ENCODE results near the gene MUC6.

MUC6 gene

GRCh38 chr11:1073261-1073724, 36.8 kb upstream of the MUC6 start:
- DNase-seq (ENCODE audit: low read depth): no peak

- DNase-seq (ENCODE audit: low read depth): no peak
Measured at GRCh38 chr11:1072821-1073231, 36.3 kb upstream of the MUC6 start.

- no peak for DNase-seq (ENCODE audit: low read depth)
Measured at GRCh38 chr11:1072116-1072820, 35.8 kb upstream of the MUC6 start.

- DNase-seq (ENCODE audit: low read depth): no peak
Measured at GRCh38 chr11:1071571-1072115, 35.1 kb upstream of the MUC6 start.

- no peak for DNase-seq (ENCODE audit: low read depth)
Measured at GRCh38 chr11:1070594-1071462, 34.3 kb upstream of the MUC6 start.

GRCh38 chr11:1069740-1070139, 33.2 kb upstream of the MUC6 start:
- DNase-seq (ENCODE audit: low read depth): no peak

GRCh38 chr11:1067812-1068496, 31.4 kb upstream of the MUC6 start:
- no peak for DNase-seq (ENCODE audit: low read depth)

GRCh38 chr11:1064167-1064566, 27.6 kb upstream of the MUC6 start:
- no peak for DNase-seq (ENCODE audit: low read depth)

GRCh38 chr11:1062075-1062820, 25.7 kb upstream of the MUC6 start:
- DNase-seq (ENCODE audit: low read depth): no peak

- DNase-seq (ENCODE audit: low read depth): no peak
Measured at GRCh38 chr11:1060852-1061616, 24.5 kb upstream of the MUC6 start.

GRCh38 chr11:1060410-1060809, 23.9 kb upstream of the MUC6 start:
- no peak for DNase-seq (ENCODE audit: low read depth)

- DNase-seq (ENCODE audit: low read depth): no peak
Measured at GRCh38 chr11:1059759-1060158, 23.2 kb upstream of the MUC6 start.

- DNase-seq (ENCODE audit: low read depth): no peak
Measured at GRCh38 chr11:1057806-1058205, 21.3 kb upstream of the MUC6 start.

- no peak for DNase-seq (ENCODE audit: low read depth)
Measured at GRCh38 chr11:1055990-1056771, 19.7 kb upstream of the MUC6 start.

- no peak for DNase-seq (ENCODE audit: low read depth)
Measured at GRCh38 chr11:1055109-1055703, 18.7 kb upstream of the MUC6 start.

GRCh38 chr11:1054143-1055108, 17.9 kb upstream of the MUC6 start:
- no peak for DNase-seq (ENCODE audit: low read depth)

GRCh38 chr11:1053121-1053901, 16.8 kb upstream of the MUC6 start:
- no peak for DNase-seq (ENCODE audit: low read depth)
